IPS-18c (cell line): Measurements from ENCODE around the gene ZNF609.
"Not testable (repeated sequence)": the region's sequence is repeated elsewhere in the genome, so short reads cannot be mapped to it uniquely, and the experiment has no call there.

Experiments
- H3K4me3 ChIP-seq: 2 replicates; pipeline ENCODE4 v1.7.0; 2013; ENCODE audit warnings: low read depth, mild to moderate bottlenecking, low read length, moderate library complexity; ENCODE audit not compliant: insufficient read depth
- H3K9me3 ChIP-seq: one replicate; pipeline ENCODE4 v1.6.1; 2013; ENCODE audit warnings: mild to moderate bottlenecking, low read length, moderate library complexity; ENCODE audit not compliant: control insufficient read depth, insufficient read depth

Gene ZNF609

GRCh38 chr15:64582202-64582601, 121.8 kb downstream of the ZNF609 start:
- Histone ChIP-seq H3K4me3 (no peak overlapping the region), H3K9me3 (no peaks in the 10 kb centered on the region)

GRCh38 chr15:64583519-64583918, 123.1 kb downstream of the ZNF609 start:
- Histone ChIP-seq H3K9me3 (no peaks in the 10 kb centered on the region), H3K4me3 (no peak overlapping the region)

- H3K4me3 ChIP-seq: no peak overlapping the region
- no peaks in the 10 kb centered on the region for H3K9me3 ChIP-seq
Observed at GRCh38 chr15:64583983-64584382, 123.6 kb downstream of the ZNF609 start.

- no peaks in the 10 kb centered on the region for H3K9me3 ChIP-seq
- H3K4me3 ChIP-seq: no peak overlapping the region
Observed at GRCh38 chr15:64586259-64586870, 126.0 kb downstream of the ZNF609 start.

GRCh38 chr15:64586984-64587383, 126.6 kb downstream of the ZNF609 start:
- Histone ChIP-seq H3K4me3 (no peak overlapping the region), H3K9me3 (no peaks in the 10 kb centered on the region)

GRCh38 chr15:64589435-64590084, 129.2 kb downstream of the ZNF609 start:
- H3K9me3 ChIP-seq: no peaks in the 10 kb centered on the region
- no peak overlapping the region for H3K4me3 ChIP-seq

- not testable (repeated sequence) for H3K9me3 ChIP-seq
Observed at GRCh38 chr15:64592845-64593244, 132.5 kb downstream of the ZNF609 start.

GRCh38 chr15:64596701-64597476, 136.5 kb downstream of the ZNF609 start:
- no peaks in the 10 kb centered on the region for H3K9me3 ChIP-seq
- no peak overlapping the region for H3K4me3 ChIP-seq

More at GRCh38 chr15:64592845-64593244, 132.5 kb downstream of the ZNF609 start:
- H3K4me3 ChIP-seq: not testable (repeated sequence)

GRCh38 chr15:64597477-64597822, 137.1 kb downstream of the ZNF609 start:
- Histone ChIP-seq H3K9me3 (no peaks in the 10 kb centered on the region), H3K4me3 (no peak overlapping the region)

- Histone ChIP-seq H3K4me3 (no peak overlapping the region), H3K9me3 (no peaks in the 10 kb centered on the region)
Observed at GRCh38 chr15:64599226-64599625, 138.8 kb downstream of the ZNF609 start.

GRCh38 chr15:64599716-64600115, 139.3 kb downstream of the ZNF609 start:
- Histone ChIP-seq H3K4me3 (no peak overlapping the region), H3K9me3 (no peaks in the 10 kb centered on the region)

GRCh38 chr15:64600794-64601193, 140.4 kb downstream of the ZNF609 start:
- H3K4me3 ChIP-seq: no peak overlapping the region
- no peaks in the 10 kb centered on the region for H3K9me3 ChIP-seq

GRCh38 chr15:64604319-64604718, 143.9 kb downstream of the ZNF609 start:
- Histone ChIP-seq H3K9me3 (no peaks in the 10 kb centered on the region), H3K4me3 (no peak overlapping the region)

GRCh38 chr15:64607416-64607815, 147.0 kb downstream of the ZNF609 start:
- H3K4me3 ChIP-seq, H3K9me3 ChIP-seq: not testable (repeated sequence)

GRCh38 chr15:64610257-64610919, 150.0 kb downstream of the ZNF609 start:
- no peaks in the 10 kb centered on the region for H3K9me3 ChIP-seq
- no peak overlapping the region for H3K4me3 ChIP-seq

GRCh38 chr15:64611085-64611725, 150.8 kb downstream of the ZNF609 start:
- Histone ChIP-seq H3K4me3 (no peak overlapping the region), H3K9me3 (no peaks in the 10 kb centered on the region)

- Histone ChIP-seq H3K4me3 (no peak overlapping the region), H3K9me3 (no peaks in the 10 kb centered on the region)
Observed at GRCh38 chr15:64614519-64614918, 154.1 kb downstream of the ZNF609 start.
